ENCODE data around the gene CTXN3.

CTXN3 gene

DNA sequence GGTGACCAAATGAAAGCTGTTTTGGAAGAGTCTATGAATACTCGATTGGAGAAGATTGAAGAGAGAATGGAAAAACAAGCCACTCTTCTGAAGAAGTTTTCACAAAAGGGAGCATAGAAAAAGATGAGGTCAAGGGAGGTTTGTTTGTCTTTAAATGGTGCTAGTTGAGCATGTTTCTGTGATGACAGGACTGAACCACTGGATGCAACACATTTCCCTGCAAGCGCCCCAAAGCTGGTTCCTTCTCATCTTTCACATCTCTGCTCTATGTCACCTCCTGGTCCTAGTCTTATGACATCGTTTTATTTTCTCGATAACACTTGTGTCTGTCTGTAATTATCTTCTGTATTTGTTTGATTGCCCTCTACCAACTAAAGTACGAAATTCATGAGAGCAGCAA lies 50.5 kb downstream of the CTXN3 start:
- DNase-seq (ENCODE audit: low spot score): no peak

DNA sequence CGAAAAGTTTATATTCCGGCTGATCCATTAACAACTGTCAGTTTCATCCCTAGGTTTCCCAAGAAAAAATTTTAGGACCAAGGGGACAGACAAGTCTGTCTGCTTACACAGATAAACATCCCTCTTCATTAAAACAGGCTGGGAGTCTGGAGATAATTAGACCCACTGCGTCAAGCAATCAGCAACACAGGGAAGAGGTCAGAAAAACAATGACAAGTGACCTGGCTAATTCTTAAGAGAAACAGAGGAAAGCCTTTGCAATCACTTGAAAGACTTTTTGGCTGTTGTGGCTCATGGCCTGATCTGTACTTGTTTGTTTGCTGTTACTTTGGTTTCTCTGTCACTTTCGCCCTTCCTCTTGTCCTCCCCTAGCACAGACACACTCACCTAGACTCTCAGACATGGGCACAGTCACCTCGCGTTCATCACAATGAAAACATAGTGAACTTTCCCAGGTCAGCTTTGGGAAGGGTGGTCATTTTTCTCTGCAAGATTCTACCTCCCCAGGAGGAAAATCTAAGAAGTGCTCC lies 51.4 kb downstream of the CTXN3 start:
- DNase-seq (ENCODE audit: low spot score): no peak

DNA sequence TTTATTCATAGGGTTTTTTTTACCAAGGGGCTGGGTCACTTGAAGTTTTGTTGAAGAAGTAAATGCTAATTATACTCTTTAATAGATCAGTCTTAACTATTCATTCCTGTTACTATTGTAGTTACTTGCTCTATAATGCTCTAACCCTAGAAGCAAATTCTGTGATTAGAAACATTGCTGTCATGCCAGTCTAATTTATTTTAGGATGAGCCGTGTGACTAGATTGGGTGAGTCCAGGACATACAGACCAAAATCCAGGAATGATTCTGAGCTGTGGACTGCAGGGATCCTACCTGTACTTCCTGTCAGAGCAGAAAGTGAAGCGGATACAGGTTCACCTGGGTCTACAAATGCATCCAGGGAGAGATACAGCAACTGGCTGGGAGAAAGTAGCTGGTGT lies 53.6 kb downstream of the CTXN3 start:
- DNase-seq (ENCODE audit: low spot score): no peak

DNA sequence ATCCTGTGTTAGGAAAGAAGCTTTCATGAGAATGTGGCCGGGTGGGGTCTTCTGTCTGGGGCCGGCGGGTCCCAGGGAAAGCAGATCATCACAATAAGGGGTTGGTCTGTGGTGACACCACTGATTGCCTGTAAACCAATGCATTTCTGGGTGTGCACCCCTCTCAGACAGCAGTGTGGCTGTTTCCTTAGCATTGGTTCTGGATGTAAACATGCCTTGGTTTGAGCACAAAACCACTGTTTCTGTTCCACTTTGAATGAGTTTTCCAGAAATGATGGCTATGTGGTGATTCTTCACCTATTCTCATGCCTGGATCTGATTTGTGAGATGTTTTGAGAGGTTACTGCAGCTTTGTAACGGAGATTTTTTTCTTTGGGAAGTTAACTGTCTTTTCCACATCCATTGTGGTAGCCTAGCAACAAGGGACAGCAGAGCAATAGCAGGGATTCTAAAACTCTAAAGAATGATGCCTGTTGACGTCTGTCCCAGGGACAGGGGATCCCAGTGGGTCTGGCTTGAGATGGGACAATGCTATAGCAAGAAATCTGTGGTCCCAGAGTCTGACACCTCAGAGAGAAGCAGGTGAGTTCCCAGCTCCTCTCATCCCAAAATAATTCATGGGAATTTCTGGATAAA lies 54.2 kb downstream of the CTXN3 start, which contains the start of gene CCDC192:
Gene CCDC192 (plus strand): TSS at position 466 of the 636 bp plus-strand sequence. CDS start 55 bp downstream, at position 521.
- DNase-seq (ENCODE audit: low spot score): no peak

DNA sequence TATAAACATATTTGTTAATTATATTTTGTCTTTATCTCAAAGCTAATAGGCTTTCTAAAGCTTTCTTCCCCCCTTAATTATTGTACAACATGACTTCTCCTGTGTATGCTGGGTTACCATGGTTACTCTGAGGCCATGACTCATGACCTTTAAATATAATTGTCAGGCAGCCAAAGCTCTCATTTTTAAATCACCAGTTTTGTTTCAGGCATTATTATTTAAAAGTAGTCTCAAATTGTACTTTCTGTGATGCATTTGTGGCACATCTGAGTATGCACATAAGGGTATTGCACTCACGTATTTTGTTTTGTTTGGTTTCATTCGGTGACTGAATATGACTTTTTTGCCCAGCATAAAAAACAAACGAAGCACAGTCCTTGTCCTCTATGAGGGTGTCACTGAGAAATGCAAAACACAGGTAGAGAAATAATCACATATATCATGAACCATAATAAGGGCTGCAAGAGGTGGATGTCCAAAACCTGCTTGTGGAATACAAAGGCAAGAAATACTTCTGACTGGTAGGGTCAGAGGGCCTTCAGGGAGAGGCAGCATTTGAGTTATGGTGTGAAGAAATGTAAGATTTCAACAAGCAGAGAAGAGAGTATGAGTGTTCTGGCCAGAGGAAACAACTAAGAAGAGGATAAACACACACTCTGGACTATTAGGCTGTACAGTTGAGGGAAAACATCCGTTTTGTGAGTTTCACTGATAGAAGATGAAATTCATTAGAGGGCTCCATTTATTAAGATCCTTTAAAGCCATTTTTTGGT lies 56.4 kb downstream of the CTXN3 start:
- no peak for DNase-seq (ENCODE audit: low spot score)

DNA sequence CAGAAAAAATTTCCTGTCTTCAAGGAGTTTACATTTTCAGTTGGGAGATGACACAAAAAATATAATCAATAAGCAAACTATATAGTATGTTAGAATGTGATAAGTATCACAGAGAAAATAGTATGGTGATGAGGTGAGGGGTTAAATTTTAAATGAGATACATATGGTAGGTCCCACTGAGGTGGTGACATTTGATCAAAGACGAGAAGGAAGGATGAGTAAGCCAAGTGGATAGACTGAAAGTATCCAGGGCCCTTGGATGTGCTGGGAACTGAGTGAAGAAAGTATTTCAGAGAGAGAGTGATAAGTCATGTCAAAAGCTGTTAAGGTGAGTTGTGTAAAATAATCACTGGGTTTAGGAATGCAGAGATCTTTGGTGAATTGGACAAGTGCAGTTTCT lies 57.8 kb downstream of the CTXN3 start:
- DNase-seq (ENCODE audit: low spot score): no peak

DNA sequence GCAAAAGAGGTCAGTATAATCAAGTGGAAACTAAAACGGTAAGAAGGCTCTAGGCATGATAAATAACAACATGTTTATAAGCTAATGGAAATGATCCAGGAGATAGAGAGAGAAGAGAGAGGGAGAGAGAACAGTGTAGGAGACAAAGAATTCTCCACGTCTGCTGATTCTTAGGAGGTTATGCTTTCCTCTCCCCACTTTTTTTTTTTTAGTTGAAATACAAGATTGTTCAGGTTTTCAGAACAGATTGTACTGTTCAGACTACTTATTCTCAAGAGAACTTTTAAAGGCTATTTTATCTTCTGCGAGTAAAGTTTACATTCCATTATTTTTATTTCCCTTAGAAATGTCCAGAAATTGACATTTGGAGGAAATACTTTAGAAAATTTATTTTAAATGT lies 58.3 kb downstream of the CTXN3 start:
- DNase-seq (ENCODE audit: low spot score): no peak

Data from HuH-7 (cell line).